ENCODE results near the gene ACOX3.

ACOX3 gene

DNA sequence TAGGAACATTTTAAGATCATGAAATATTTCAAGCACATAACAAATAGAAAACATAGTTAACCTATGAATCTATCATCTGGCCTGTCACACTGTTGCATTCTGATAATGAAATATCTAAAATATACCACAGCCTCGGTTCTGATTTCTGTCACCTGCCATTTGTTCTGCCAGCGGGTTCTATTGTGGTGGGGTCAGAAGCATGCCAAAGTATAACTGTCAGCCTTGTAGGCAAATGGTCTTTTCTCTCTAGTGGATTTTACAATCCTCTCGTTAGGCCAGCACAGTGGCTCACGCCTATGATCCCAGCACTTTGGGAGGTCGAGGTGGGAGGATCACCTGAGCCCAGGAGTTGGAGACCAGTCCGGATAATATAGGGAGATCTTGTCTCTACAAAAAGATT is 123.0 kb downstream of the ACOX3 start:
- no peaks in the 10 kb centered on the region; the same call in 1 of the 2 replicates for H3K4me1 ChIP-seq (ENCODE audit: control insufficient read depth, insufficient read depth, low read length)
- no peaks in the 10 kb centered on the region for H3K36me3 ChIP-seq (ENCODE audit: control insufficient read depth in 2 of 2, insufficient read depth in 1 of 2, low read length in 2 of 2)
- H3K9me3 ChIP-seq (ENCODE audit: control insufficient read depth, insufficient read depth, low read depth, low read length), result no peaks in the 10 kb centered on the region
- ChIA-PET CTCF (interaction anchor here (0.7 kb wide), 1 partner anchor 109 kb away, joined by 5 read pairs; no protein-coding TSS in a partner anchor), POLR2A (no interaction called here)
- TF ChIP-seq ZFP37 (tag by site-specific recombination; IDR thresholded peaks at IDR 0.05), result no peak
- no peak for TF ChIP-seq ZNF549 (tag by site-specific recombination; IDR thresholded peaks at IDR 0.05)
- TF ChIP-seq ZNF48 (tag by site-specific recombination; IDR thresholded peaks at IDR 0.05), result no peak
- TF ChIP-seq ZBTB17 (tag by site-specific recombination; IDR thresholded peaks at IDR 0.05), result no peak
- TF ChIP-seq ZBTB49 (tag by site-specific recombination; IDR thresholded peaks at IDR 0.05; ENCODE audit: low read depth), result no peak
- no peak for TF ChIP-seq ZNF2 (tag by site-specific recombination; IDR thresholded peaks at IDR 0.05)
- TF ChIP-seq SP3 (tag by site-specific recombination; IDR thresholded peaks at IDR 0.05), result no peak
- H3K4me3 ChIP-seq (ENCODE audit: low read depth, low read length), result no peak overlapping the region
- H3K27ac ChIP-seq (ENCODE audit: extremely low read depth, low read depth, low read length), result no peak overlapping the region

DNA sequence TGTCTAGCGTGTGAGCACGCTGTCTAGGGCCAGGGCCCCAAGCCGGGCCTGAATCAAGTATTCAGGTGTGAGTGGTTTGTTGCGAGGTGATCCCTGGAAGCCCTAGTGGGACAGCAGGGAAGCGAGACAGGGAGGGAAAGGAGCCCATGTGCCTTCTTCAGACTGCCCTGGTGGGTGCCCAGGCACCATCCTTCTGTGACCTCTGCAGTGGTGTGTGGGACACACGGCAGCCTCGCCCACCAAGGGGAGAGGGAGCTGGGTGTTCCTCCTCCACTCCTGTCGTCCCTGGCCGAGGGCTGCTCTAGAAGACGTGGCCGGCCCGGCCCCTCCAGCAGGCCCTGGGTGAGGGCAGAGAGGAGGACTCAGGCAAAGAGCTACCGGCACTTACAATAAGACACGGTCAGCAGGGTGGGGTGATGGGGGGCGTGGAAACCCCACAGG is 123.6 kb downstream of the ACOX3 start:
- H3K4me1 ChIP-seq (ENCODE audit: control insufficient read depth, insufficient read depth, low read length), result no peaks in the 10 kb centered on the region; the same call in 1 of the 2 replicates
- ChIA-PET POLR2A (no interaction called here), CTCF (no interaction called here)
- H3K36me3 ChIP-seq (ENCODE audit: control insufficient read depth in 2 of 2, insufficient read depth in 1 of 2, low read length in 2 of 2), result no peaks in the 10 kb centered on the region
- no peak overlapping the region for H3K27ac ChIP-seq (ENCODE audit: extremely low read depth, low read depth, low read length)
- TF ChIP-seq BCL11B (tag by site-specific recombination; IDR thresholded peaks at IDR 0.05; ENCODE audit: low read depth), result no peak
- no peak for TF ChIP-seq ZNF660 (tag by site-specific recombination; IDR thresholded peaks at IDR 0.05)
- no peak overlapping the region for H3K4me3 ChIP-seq (ENCODE audit: low read depth, low read length)
- H3K9me3 ChIP-seq (ENCODE audit: control insufficient read depth, insufficient read depth, low read depth, low read length), result no peaks in the 10 kb centered on the region
